GM21447 (cell line): Measurements from ENCODE around the gene ATOX1.
A peak's percentile ranks its signal among the peaks of the same experiment; 100 is the strongest.
"Not testable (repeated sequence)": the region's sequence is repeated elsewhere in the genome, so short reads cannot be mapped to it uniquely, and the experiment has no call there.

ENCODE experiments used
- ATAC-seq: cut with Tn5 transposase; IDR thresholded peaks from one replicate; pipeline ENCODE4 v1.9.1; 2021; ENCODE audit not compliant: unreplicated experiment

ATOX1 gene

GRCh38 chr5:151734064-151734408, 24.4 kb downstream of the ATOX1 start:
- no peak for ATAC-seq

GRCh38 chr5:151733358-151734063, 24.9 kb downstream of the ATOX1 start:
- no peak for ATAC-seq

GRCh38 chr5:151730381-151730780, 28.1 kb downstream of the ATOX1 start:
- ATAC-seq = no peak

- ATAC-seq = not testable (repeated sequence)
These were observed 28.8 kb downstream of the ATOX1 start for GRCh38 chr5:151729597-151729996.

GRCh38 chr5:151724360-151724759, 34.1 kb downstream of the ATOX1 start:
- no peak for ATAC-seq

GRCh38 chr5:151722546-151722945, 35.9 kb downstream of the ATOX1 start:
- no peak for ATAC-seq

GRCh38 chr5:151721812-151722391, 36.5 kb downstream of the ATOX1 start:
- ATAC-seq = peak; percentile 29

GRCh38 chr5:151721087-151721646, 37.3 kb downstream of the ATOX1 start:
- peak; percentile 85 for ATAC-seq

- no peak for ATAC-seq
These were observed 38.2 kb downstream of the ATOX1 start for GRCh38 chr5:151720215-151720614.

- no peak for ATAC-seq
These were observed 39.0 kb downstream of the ATOX1 start for GRCh38 chr5:151719228-151720000.

GRCh38 chr5:151718646-151719045, 39.8 kb downstream of the ATOX1 start:
- no peak for ATAC-seq

- ATAC-seq = no peak
These were observed 40.3 kb downstream of the ATOX1 start for GRCh38 chr5:151718153-151718552.

GRCh38 chr5:151717416-151717815, 41.0 kb downstream of the ATOX1 start:
- ATAC-seq = no peak

- no peak for ATAC-seq
These were observed 49.2 kb downstream of the ATOX1 start for GRCh38 chr5:151709109-151709735.

- no peak for ATAC-seq
These were observed 50.3 kb downstream of the ATOX1 start for GRCh38 chr5:151708126-151708525.

GRCh38 chr5:151707567-151707966, 50.9 kb downstream of the ATOX1 start:
- no peak for ATAC-seq

- ATAC-seq = no peak
These were observed 51.5 kb downstream of the ATOX1 start for GRCh38 chr5:151706906-151707305.

- ATAC-seq = no peak
These were observed 54.7 kb downstream of the ATOX1 start for GRCh38 chr5:151703780-151704179.

GRCh38 chr5:151703227-151703626, 55.2 kb downstream of the ATOX1 start:
- ATAC-seq = peak; percentile 90

GRCh38 chr5:151700820-151701219, 57.6 kb downstream of the ATOX1 start:
- peak; percentile 50 for ATAC-seq

GRCh38 chr5:151700296-151700695, 58.1 kb downstream of the ATOX1 start:
- peak; percentile 39 for ATAC-seq
